Erythroblast (primary cell): ENCODE results near the gene SPAG16.

Experiments used
- GATA1 ChIP-seq: IDR thresholded peaks from 2 replicates; pipeline ENCODE4 v1.6.1; 2011; ENCODE audit warnings: low read depth, mild to moderate bottlenecking, control low read depth, low read length, moderate library complexity
- POLR2A ChIP-seq: IDR thresholded peaks from 2 replicates; pipeline ENCODE4 v1.6.1; 2011; ENCODE audit warnings: mild to moderate bottlenecking, low read length

- TF ChIP-seq POLR2A (no peak), GATA1 (no peak)
Measured at GRCh38 chr2:214004463-214004862, 720.2 kb downstream of the SPAG16 start.
